GM19324 (cell line): Measurements from ENCODE around the gene TRAK1.

Experiments used
- ATAC-seq: cut with Tn5 transposase; IDR thresholded peaks from one replicate; pipeline ENCODE4 v1.9.1; 2021; ENCODE audit warnings: mild to moderate bottlenecking, moderate library complexity; ENCODE audit not compliant: unreplicated experiment, low FRiP score

The TRAK1 gene

DNA sequence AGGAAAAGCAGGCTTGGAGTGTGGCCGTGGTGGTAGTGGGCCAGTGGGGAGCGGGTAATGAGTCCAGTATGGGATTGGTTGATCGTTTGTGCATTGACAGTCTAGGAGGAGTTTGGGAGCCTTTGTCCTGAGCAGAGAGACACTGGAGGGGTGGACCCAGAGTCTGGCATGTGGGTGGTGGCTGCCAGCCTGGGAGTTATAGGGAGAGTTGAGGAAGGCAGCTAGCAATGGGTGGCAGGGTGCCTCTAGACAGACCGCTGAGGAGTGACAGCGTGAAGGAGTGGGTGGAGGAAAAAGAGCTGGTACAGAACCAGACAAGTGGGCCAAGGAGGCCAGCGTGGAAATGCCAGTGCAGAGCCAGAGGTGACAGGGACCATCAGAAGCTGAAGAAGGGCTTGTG, 176.7 kb downstream of the TRAK1 start:
- no peak for ATAC-seq

DNA sequence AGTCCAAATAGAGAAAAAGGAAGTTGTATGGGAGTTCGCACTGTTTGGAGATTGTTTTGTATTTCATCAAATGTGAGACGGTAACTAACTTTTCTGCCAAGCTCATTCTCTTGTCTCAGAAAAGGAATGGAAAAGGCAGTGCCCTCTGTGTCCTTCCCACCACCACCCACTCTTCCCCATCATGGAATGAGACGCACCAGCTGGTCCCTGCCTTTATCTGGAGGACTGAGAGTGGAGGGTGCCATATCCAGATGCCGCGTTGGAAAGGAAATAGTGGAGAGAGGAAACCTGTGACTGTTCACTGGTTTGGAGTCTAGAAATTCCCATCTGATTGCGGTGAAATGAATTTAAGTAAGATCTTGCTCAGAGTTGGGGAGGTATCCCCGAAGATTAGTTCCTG, 178.5 kb downstream of the TRAK1 start:
- ATAC-seq: no peak

DNA sequence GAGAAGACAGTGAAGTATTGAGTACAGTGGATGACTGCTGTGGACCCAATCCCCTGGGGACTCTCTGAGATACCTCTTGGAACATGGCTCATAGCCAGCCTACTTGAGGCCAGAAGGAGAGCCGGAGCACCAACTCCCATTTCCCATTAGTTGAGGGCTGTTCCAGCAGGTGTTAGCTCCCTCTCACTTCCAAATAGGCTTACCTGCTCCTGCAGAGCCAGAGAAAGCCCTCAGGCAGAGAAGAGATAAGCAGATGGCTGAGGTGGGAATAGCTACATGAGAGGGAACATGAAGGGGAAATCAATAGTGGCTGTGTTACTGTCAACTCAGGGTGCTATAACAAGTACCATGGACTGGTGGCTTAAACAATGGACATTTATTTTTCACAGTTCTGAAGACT, 179.4 kb downstream of the TRAK1 start:
- ATAC-seq: no peak

- ATAC-seq: no peak
Measured at GRCh38 chr3:42271786-42272185, 180.6 kb downstream of the TRAK1 start.

GRCh38 chr3:42273361-42273760, 182.2 kb downstream of the TRAK1 start:
- no peak for ATAC-seq

DNA sequence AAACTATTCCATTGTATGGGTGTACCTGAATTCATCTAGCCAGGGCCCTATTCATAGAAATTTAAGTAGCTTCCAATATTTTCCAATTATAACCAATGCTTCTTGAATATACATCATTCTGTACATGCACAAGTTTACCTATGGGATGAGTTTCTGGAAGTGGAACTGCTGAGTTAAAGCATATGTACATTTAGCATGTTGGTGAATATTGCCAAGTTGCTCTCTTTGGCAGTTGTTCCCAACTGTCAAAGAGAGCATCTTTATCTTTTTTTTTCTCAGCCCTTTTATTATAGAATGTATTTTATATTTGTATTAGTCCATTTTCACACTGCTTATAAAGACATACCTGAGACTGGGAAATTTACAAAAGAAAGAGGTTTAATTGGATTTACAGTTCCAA, 183.1 kb downstream of the TRAK1 start:
- ATAC-seq: no peak

DNA sequence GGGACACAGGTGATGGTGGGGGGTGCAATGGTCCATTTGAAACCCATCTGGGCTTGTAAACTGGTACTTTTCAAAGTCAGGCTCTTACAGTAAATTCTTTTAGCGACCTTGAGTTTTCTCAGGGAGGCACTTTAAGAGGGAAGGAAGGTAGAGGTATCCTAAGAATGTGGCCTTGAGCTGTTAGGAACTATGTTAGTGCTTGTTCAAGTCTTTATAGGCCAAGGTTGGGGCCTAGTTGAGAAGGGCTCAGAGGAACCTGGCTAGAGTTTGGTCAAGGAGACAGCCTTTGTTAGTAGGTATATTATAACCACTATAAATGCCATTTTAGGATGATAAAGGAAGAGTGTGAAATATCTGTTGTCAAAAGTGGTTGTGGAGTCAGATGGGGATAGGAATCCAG, 184.1 kb downstream of the TRAK1 start:
- no peak for ATAC-seq
